ENCODE data around the gene NFIC. TPM values are rescaled to one million over a fixed set of nuclear protein-coding genes. Genes with fewer than 3 reads are reported as not detected.
"Not testable (repeated sequence)": the region's sequence is repeated elsewhere in the genome, so short reads cannot be mapped to it uniquely, and the experiment has no call there.

NFIC gene
- total RNA-seq, 4 donors from 2014 or later = 34.7 to 191 (median 64.9) TPM

DNA sequence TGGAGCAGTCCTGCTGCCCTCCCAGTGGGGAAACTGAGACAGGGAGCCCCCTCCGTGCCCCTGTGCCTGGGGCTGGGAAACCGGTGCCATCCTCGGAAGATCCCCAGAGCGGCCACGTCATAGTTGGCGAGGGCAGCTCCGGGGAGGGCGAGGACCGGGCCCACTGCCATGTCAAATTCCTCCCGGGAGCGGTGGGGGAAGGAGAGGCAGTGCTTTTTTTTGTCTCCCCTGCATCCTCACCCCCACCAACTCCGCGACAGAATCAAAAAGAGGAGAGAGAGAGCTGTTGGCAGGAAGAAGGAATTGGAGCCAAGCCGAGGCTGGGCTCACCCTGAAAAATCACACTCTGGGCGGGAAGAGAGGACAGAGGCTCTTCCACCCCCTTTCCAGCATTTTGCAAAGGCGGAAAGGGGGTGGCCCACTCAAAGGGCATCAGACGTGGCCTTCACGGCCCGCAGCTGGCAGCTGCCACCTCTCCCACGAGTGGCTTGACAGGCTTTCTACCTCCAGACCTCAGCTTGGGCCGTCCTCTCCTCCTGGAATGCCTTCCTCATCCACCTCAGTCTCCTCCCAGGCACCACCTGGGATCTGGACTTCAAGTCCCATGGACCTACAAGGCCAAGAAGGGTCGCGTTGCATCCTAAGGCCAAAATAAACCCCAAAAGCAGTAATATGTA is 19.6 kb upstream of the NFIC start:
- Histone ChIP-seq H3K4me1 (peaks cover 0 to 35% (median 0%) of the 10 kb centered on the region in 4 donors), H3K27me3 (no peaks in the 10 kb centered on the region), H3K4me3 (no peak overlapping the region), H3K27ac (peak overlapping the region; percentile 62 to 80 (median 68)), H3K9me3 (no peaks in the 10 kb centered on the region), H3K36me3 (no peaks in the 10 kb centered on the region)
- DNase-seq = peak in 1 of 3 donors; percentile 55
- TF ChIP-seq, protein P1, sequence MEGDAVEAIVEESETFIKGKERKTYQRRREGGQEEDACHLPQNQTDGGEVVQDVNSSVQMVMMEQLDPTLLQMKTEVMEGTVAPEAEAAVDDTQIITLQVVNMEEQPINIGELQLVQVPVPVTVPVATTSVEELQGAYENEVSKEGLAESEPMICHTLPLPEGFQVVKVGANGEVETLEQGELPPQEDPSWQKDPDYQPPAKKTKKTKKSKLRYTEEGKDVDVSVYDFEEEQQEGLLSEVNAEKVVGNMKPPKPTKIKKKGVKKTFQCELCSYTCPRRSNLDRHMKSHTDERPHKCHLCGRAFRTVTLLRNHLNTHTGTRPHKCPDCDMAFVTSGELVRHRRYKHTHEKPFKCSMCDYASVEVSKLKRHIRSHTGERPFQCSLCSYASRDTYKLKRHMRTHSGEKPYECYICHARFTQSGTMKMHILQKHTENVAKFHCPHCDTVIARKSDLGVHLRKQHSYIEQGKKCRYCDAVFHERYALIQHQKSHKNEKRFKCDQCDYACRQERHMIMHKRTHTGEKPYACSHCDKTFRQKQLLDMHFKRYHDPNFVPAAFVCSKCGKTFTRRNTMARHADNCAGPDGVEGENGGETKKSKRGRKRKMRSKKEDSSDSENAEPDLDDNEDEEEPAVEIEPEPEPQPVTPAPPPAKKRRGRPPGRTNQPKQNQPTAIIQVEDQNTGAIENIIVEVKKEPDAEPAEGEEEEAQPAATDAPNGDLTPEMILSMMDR (IDR thresholded peaks at IDR 0.05) = no peak
- TF ChIP-seq POLR2A (IDR thresholded peaks at IDR 0.05) = no peak

DNA sequence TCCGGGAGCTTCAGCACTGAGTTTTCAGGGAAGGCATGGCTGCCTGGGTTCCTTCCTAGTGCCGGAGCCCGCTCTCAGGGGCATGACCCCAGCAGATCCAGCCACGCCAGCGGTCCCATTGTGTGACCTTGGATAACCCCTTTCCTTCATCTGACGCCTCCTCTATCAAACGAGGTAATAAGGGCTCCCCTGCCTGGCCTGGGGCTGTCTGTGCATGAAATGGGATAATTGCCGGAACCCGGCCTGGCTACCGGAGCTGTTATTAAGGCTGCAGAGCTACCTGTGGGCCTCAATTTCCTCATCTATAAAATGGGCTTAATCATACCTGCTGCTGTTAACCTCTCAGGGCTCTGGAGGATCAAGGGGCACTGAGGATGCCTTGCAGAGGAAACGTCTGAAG is 18.3 kb upstream of the NFIC start:
- Histone ChIP-seq H3K4me1 (peaks cover 0 to 30% (median 0%) of the 10 kb centered on the region in 4 donors), H3K9me3 (no peaks in the 10 kb centered on the region), H3K27me3 (no peaks in the 10 kb centered on the region), H3K27ac (no peak overlapping the region), H3K4me3 (no peak overlapping the region), H3K36me3 (no peaks in the 10 kb centered on the region)
- no peak for DNase-seq
- TF ChIP-seq, protein P1 (IDR thresholded peaks at IDR 0.05) = no peak
- TF ChIP-seq POLR2A (IDR thresholded peaks at IDR 0.05) = no peak

DNA sequence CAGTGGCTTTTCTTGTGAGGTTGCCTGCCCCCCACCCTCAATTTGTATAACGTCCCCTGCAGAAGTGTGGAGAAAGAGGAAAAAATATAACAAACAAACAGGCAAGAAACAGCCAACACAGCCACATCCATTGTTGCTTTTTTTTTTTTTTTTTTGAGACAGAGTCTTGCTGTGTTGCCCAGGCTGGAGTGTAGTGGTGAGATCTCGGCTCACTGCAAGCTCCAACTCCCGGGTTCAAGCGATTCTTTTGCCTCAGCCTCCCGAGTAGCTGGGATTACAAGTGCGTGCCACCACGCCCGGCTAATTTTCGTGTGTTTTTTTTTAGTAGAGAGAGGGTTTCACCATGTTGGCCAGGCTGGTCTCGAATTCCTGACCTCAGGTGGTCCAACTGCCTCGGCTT is 17.9 kb upstream of the NFIC start:
- not testable (repeated sequence) for H3K4me3 ChIP-seq, H3K27me3 ChIP-seq, H3K9me3 ChIP-seq, DNase-seq, H3K36me3 ChIP-seq, H3K27ac ChIP-seq
- H3K4me1 ChIP-seq = peaks cover 0 to 26% (median 0%) of the 10 kb centered on the region in 4 donors

GRCh38 chr19:3350014-3350663 is 16.2 kb upstream of the NFIC start:
- Histone ChIP-seq H3K36me3 (no peaks in the 10 kb centered on the region), H3K27me3 (no peaks in the 10 kb centered on the region), H3K27ac (peak overlapping the region in 1 of 4 donors; percentile 55), H3K4me3 (no peak overlapping the region), H3K9me3 (no peaks in the 10 kb centered on the region), H3K4me1 (peaks cover 0 to 19% (median 0%) of the 10 kb centered on the region in 4 donors)
- no peak for TF ChIP-seq POLR2A (IDR thresholded peaks at IDR 0.05)
- TF ChIP-seq, protein P1 (IDR thresholded peaks at IDR 0.05) = peak in 3 of 6 experiments; percentile 9 to 32 (median 20)
- peak in 1 of 3 donors; percentile 69 for DNase-seq

- Histone ChIP-seq H3K36me3 (no peaks in the 10 kb centered on the region), H3K9me3 (no peaks in the 10 kb centered on the region), H3K4me1 (peaks cover 0 to 6% (median 0%) of the 10 kb centered on the region in 4 donors), H3K27ac (no peak overlapping the region), H3K4me3 (no peak overlapping the region), H3K27me3 (no peaks in the 10 kb centered on the region)
- no peak for DNase-seq
- TF ChIP-seq, protein P1 (IDR thresholded peaks at IDR 0.05) = no peak
- TF ChIP-seq POLR2A (IDR thresholded peaks at IDR 0.05) = no peak
Measured at GRCh38 chr19:3351702-3352447, 14.5 kb upstream of the NFIC start.

- TF ChIP-seq POLR2A (IDR thresholded peaks at IDR 0.05) = no peak
- TF ChIP-seq, protein P1 (IDR thresholded peaks at IDR 0.05) = no peak
- no peaks in the 10 kb centered on the region for H3K36me3 ChIP-seq
- no peak overlapping the region for H3K27ac ChIP-seq
- H3K9me3 ChIP-seq = no peaks in the 10 kb centered on the region
- DNase-seq = no peak
- H3K27me3 ChIP-seq = no peaks in the 10 kb centered on the region
- H3K4me3 ChIP-seq = no peak overlapping the region
- H3K4me1 ChIP-seq = peaks cover 0 to 7% (median 3%) of the 10 kb centered on the region in 4 donors
Measured at GRCh38 chr19:3353493-3353892, 12.9 kb upstream of the NFIC start.

All from Peyer's patch (tissue), 4 donors.